Loucy (cell line): Measurements from ENCODE around the gene CPA1.

Source experiments
- EZH2phosphoT487 ChIP-seq: fragments of 200-600 bp; IDR thresholded peaks from 2 replicates; pipeline ENCODE4 v1.6.1; 2018; ENCODE audit warnings: antibody characterized with exemption, mild to moderate bottlenecking, moderate library complexity, borderline replicate concordance
- TF ChIP-seq, protein P1 (sequence below): fragments of 200-600 bp; sonication (generic); conservative IDR thresholded peaks from 2 replicates; pipeline ENCODE4 v1.5.1; 2014; ENCODE audit warnings: mild to moderate bottlenecking, antibody characterized with exemption, low read length

DNA sequence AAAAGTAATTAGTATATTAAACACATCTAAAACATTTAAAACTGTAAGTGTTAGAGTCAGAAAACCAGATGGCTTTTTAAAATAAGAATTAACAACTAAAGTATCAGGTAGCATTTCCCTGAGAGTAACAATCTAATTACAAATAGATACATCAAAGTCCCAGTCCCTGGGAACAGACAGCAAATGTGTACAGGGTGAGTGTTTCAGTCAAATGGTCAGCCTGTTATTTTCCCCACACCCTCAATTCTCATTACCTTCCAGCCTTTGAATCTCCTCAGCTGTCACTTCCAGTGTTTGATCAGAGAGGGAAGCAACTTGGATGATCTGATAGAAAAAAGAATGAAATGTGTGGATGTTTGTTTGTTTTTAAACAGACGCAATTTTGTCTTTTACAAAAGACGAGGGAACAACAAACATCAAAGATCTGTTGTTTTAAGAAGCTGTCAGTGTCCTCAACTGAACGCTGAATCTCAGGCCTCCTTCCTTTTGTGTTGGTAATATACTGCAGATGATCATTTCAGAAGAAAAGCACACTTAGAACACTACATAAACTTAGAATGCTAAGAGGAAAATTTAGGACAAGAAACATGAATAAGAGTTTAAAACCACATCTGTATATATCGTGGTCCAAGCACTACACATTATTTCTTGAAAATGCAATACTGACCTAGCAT lies 30.7 kb downstream of the CPA1 start:
- TF ChIP-seq, protein P1, sequence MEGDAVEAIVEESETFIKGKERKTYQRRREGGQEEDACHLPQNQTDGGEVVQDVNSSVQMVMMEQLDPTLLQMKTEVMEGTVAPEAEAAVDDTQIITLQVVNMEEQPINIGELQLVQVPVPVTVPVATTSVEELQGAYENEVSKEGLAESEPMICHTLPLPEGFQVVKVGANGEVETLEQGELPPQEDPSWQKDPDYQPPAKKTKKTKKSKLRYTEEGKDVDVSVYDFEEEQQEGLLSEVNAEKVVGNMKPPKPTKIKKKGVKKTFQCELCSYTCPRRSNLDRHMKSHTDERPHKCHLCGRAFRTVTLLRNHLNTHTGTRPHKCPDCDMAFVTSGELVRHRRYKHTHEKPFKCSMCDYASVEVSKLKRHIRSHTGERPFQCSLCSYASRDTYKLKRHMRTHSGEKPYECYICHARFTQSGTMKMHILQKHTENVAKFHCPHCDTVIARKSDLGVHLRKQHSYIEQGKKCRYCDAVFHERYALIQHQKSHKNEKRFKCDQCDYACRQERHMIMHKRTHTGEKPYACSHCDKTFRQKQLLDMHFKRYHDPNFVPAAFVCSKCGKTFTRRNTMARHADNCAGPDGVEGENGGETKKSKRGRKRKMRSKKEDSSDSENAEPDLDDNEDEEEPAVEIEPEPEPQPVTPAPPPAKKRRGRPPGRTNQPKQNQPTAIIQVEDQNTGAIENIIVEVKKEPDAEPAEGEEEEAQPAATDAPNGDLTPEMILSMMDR = no peak
- no peak for TF ChIP-seq EZH2phosphoT487
